ENCODE data around the gene KIAA1217. TPM values are rescaled to one million over a fixed set of nuclear protein-coding genes. Genes with fewer than 3 reads are reported as not detected.

Gene KIAA1217
- total and polyA plus RNA-seq, 2 of the 4 experiments (the other 2 are of a cell fraction): 3.4 to 4.4 TPM

GRCh38 chr10:24180891-24181290 is 28.0 kb upstream of the KIAA1217 start:
- no peak overlapping the region for H3K9ac ChIP-seq (ENCODE audit: low read depth, low read length)
- DNase-seq: no peak
- no peak overlapping the region for H3K56ac ChIP-seq (ENCODE audit: extremely low read depth, insufficient read depth, low read length)
- H2AK9ac ChIP-seq (replicated peaks; ENCODE audit: low read depth, low read length, poor library complexity): no peak overlapping the region
- peaks cover 1% of the 10 kb centered on the region; the same call in 1 of the 2 replicates for H3K9me3 ChIP-seq (ENCODE audit: control insufficient read depth, insufficient read depth, low read length)
- H3K14ac ChIP-seq (replicated peaks; ENCODE audit: low read depth, low read length): no peak overlapping the region
- no peak overlapping the region for H2BK20ac ChIP-seq (ENCODE audit: low read depth, low read length)
- H3K18ac ChIP-seq (ENCODE audit: low read depth, low read length): no peak overlapping the region
- no peak overlapping the region for H2AFZ ChIP-seq (replicated peaks; ENCODE audit: low read length, poor library complexity)
- H4K8ac ChIP-seq (ENCODE audit: low read depth in 2 of 2, low read length in 2 of 2): no peak overlapping the region
- CTCF ChIA-PET: no interaction called here
- no peaks in the 10 kb centered on the region for H4K20me1 ChIP-seq (ENCODE audit: insufficient read depth, low read length)
- no peaks in the 10 kb centered on the region for H3K27me3 ChIP-seq (ENCODE audit: control insufficient read depth, insufficient read depth, low read length)
- no peak overlapping the region for H3K23ac ChIP-seq (ENCODE audit: low read depth, low read length)
- no peak overlapping the region for H3K4ac ChIP-seq (ENCODE audit: low read depth, low read length)
- no peaks in the 10 kb centered on the region for H3K4me1 ChIP-seq (ENCODE audit: control insufficient read depth, insufficient read depth, low read length)
- H3K79me1 ChIP-seq (ENCODE audit: low read depth in 1 of 2, low read length in 2 of 2): no peaks in the 10 kb centered on the region
- no peak overlapping the region for H2BK5ac ChIP-seq (ENCODE audit: low read depth, low read length, poor library complexity, severe bottlenecking)
- H4K5ac ChIP-seq (ENCODE audit: low read depth, low read length): no peak overlapping the region
- no peak overlapping the region for H3K4me3 ChIP-seq (ENCODE audit: insufficient read depth, low read depth, low read length)
- H2BK120ac ChIP-seq (ENCODE audit: low read depth, low read length): no peak overlapping the region
- in situ Hi-C loops (cut with MboI; ENCODE audit: low sequenced_read_pairs): no loop called here
- intact Hi-C loops (cut with micrococcal nuclease): no loop called here
- no TSS peak for BruUV-seq (replicated peaks)
- no peak overlapping the region for H2AK5ac ChIP-seq (ENCODE audit: low read depth, low read length)
- TF ChIP-seq ELK1 (IDR thresholded peaks at IDR 0.05; ENCODE audit: borderline replicate concordance, low read depth, low read length) (no peak), BHLHE40 (IDR thresholded peaks at IDR 0.05; ENCODE audit: low read depth, low read length) (no peak), CHD1 (IDR thresholded peaks at IDR 0.05; ENCODE audit: low read depth, low read length) (no peak), RFX5 (IDR thresholded peaks at IDR 0.05; ENCODE audit: low read depth, low read length) (no peak), MAZ (IDR thresholded peaks at IDR 0.05; ENCODE audit: borderline replicate concordance, low read depth, low read length) (no peak), SMC3 (IDR thresholded peaks at IDR 0.05; ENCODE audit: low read depth, low read length) (no peak), CEBPB (IDR thresholded peaks at IDR 0.05; ENCODE audit: low read depth, low read length) (no peak), RAD21 (IDR thresholded peaks at IDR 0.05; ENCODE audit: low read length) (no peak), MAFK (IDR thresholded peaks at IDR 0.05; ENCODE audit: low read depth, low read length) (no peak), USF2 (IDR thresholded peaks at IDR 0.05; ENCODE audit: low read depth, low read length) (no peak), MXI1 (IDR thresholded peaks at IDR 0.05; ENCODE audit: borderline replicate concordance, low read depth, low read length) (no peak)
- TF ChIP-seq, protein P1, sequence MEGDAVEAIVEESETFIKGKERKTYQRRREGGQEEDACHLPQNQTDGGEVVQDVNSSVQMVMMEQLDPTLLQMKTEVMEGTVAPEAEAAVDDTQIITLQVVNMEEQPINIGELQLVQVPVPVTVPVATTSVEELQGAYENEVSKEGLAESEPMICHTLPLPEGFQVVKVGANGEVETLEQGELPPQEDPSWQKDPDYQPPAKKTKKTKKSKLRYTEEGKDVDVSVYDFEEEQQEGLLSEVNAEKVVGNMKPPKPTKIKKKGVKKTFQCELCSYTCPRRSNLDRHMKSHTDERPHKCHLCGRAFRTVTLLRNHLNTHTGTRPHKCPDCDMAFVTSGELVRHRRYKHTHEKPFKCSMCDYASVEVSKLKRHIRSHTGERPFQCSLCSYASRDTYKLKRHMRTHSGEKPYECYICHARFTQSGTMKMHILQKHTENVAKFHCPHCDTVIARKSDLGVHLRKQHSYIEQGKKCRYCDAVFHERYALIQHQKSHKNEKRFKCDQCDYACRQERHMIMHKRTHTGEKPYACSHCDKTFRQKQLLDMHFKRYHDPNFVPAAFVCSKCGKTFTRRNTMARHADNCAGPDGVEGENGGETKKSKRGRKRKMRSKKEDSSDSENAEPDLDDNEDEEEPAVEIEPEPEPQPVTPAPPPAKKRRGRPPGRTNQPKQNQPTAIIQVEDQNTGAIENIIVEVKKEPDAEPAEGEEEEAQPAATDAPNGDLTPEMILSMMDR (conservative IDR thresholded peaks at IDR 0.05; ENCODE audit: low read depth, low read length): no peak
- no peaks in the 10 kb centered on the region for H3K9me1 ChIP-seq (ENCODE audit: insufficient read depth, low read length)
- POLR2A ChIA-PET (ENCODE audit: unreplicated experiment): no interaction called here
- H2BK15ac ChIP-seq (ENCODE audit: low read depth, low read length): no peak overlapping the region
- no peak overlapping the region for H4K91ac ChIP-seq (ENCODE audit: insufficient read depth, low read depth, low read length)
- no peaks in the 10 kb centered on the region for H3K36me3 ChIP-seq (ENCODE audit: control insufficient read depth, insufficient read depth, low read length)
- ATAC-seq (ENCODE audit: low read depth): no peak
- 36% methylated on average over 1 of the region's 2 CpGs; no CpG with 5 or more reads in 1 of the 2 experiments for WGBS, 2 experiments (ENCODE audit: extremely low coverage in 2 of 2, insufficient read length in 1 of 2)
- H3K4me2 ChIP-seq (ENCODE audit: low read depth, low read length): no peak overlapping the region
- no peak overlapping the region for H3K27ac ChIP-seq (ENCODE audit: insufficient read depth, low read length)
- dilution Hi-C loops (cut with HindIII; ENCODE audit: low sequenced_read_pairs, unreplicated experiment): no loop called here
